ENCODE results near the gene DBN1. TPM values are rescaled to one million over a fixed set of nuclear protein-coding genes. Genes with fewer than 3 reads are reported as not detected.

DBN1 gene
- total and polyA plus RNA-seq, 2 donors (not counting 1 experiment from before 2014, with no cell fraction given): 1.4 to 1.9 TPM

- Mint-ChIP-seq H3K27me3 (peaks cover 3% of the 10 kb centered on the region), H3K4me1 (peaks cover 69% of the 10 kb centered on the region), H3K9me3 (ENCODE audit: insufficient read depth) (no peaks in the 10 kb centered on the region), H3K4me3 (peak overlapping the region; percentile 93), H3K27ac (no peak overlapping the region)
- 14% methylated on average over 16 of the region's 29 CpGs for WGBS (ENCODE audit: insufficient coverage)
- H3K27ac ChIP-seq (ENCODE audit: low read length in 2 of 2): no peak overlapping the region
- no peaks in the 10 kb centered on the region for H3K36me3 ChIP-seq (replicated peaks in 1 of 2; ENCODE audit: control extremely low read depth in 1 of 2, control insufficient read depth in 1 of 2, extremely low read depth in 1 of 2, insufficient read depth in 2 of 2, low read length in 1 of 2)
- ChIA-PET POLR2A (interaction anchor here (0.6 to 1.8 kb wide), 5 partner anchors 13 to 118 kb away, joined by 3 to 19 read pairs (median 6); partner anchors contain the start of gene DOK3), CTCF (interaction anchor here (0.7 to 5.7 kb wide), 10 partner anchors 12 to 108 kb away, joined by 3 to 70 read pairs (median 4); partner anchors contain the start of gene DOK3)
- H2AFZ ChIP-seq (ENCODE audit: insufficient read depth, low read depth, low read length, poor library complexity, severe bottlenecking): peak overlapping the region; percentile 62
- intact Hi-C loops (cut with micrococcal nuclease): loop anchor here (1.0 kb wide), 4 partner anchors 13 to 107 kb away; partner anchors contain the start of gene GRK6
- DNase-seq (no peak), ATAC-seq (ENCODE audit: low read depth) (no peak)
- H3K4me3 ChIP-seq (ENCODE audit: control extremely low read depth in 1 of 5, extremely low read depth in 1 of 5, insufficient read depth in 1 of 5, low read depth in 2 of 5, low read length in 4 of 5): peak overlapping the region; percentile 9 to 68 (median 65)
- peaks cover 0 to 10% (median 0%) of the 10 kb centered on the region in 3 donors for H3K9me3 ChIP-seq (ENCODE audit: control extremely low read depth in 1 of 3, control insufficient read depth in 2 of 3, insufficient read depth in 1 of 3, low read length in 2 of 3)
- no peak for TF ChIP-seq CTCF (IDR thresholded peaks at IDR 0.05)
- TF ChIP-seq EZH2 (IDR thresholded peaks at IDR 0.05; ENCODE audit: borderline replicate concordance, insufficient read depth, low read depth, low read length, poor library complexity, severe bottlenecking): no peak
- peaks cover 6% of the 10 kb centered on the region for H3K79me2 ChIP-seq (ENCODE audit: control insufficient read depth, insufficient read depth, low read length)
- peaks cover 23% of the 10 kb centered on the region for H4K20me1 ChIP-seq (ENCODE audit: control insufficient read depth, insufficient read depth, low read length, poor library complexity, severe bottlenecking)
- H3K9ac ChIP-seq (ENCODE audit: low read length): peak overlapping the region; percentile 74
- H3K4me1 ChIP-seq (ENCODE audit: control insufficient read depth in 2 of 2, insufficient read depth in 2 of 2, low read length in 2 of 2): peaks cover 52 to 65% of the 10 kb centered on the region in 2 donors
- H3K4me2 ChIP-seq (replicated peaks; ENCODE audit: low read depth, low read length, poor library complexity, severe bottlenecking): peak overlapping the region; percentile 81
- peaks cover 0 to 10% (median 4%) of the 10 kb centered on the region in 4 experiments for H3K27me3 ChIP-seq (replicated peaks in 1 of 4; ENCODE audit: control extremely low read depth in 1 of 4, control insufficient read depth in 3 of 4, insufficient read depth in 4 of 4, low read length in 3 of 4)
These were observed 23.4 kb upstream of the DBN1 start for GRCh38 chr5:177496727-177497291.

Measured in B cell (primary cell).